GM06990 (cell line): Measurements from ENCODE around the gene CTNNA2.

Experiments used
- DNase-seq: peaks from one replicate; pipeline ENCODE4 v3.0.0-alpha.2; 2011; ENCODE audit not compliant: insufficient read length; ENCODE audit errors: extremely low read depth
- H3K27me3 ChIP-seq: replicated peaks from 2 replicates; pipeline ENCODE4 v1.6.0; 2011; ENCODE audit warnings: low read length; ENCODE audit not compliant: control insufficient read depth, insufficient read depth
- H3K36me3 ChIP-seq: 2 replicates; pipeline ENCODE4 v1.5.1; 2011; ENCODE audit warnings: low read length; ENCODE audit not compliant: control insufficient read depth, insufficient read depth
- H3K4me3 ChIP-seq: replicated peaks from 2 replicates; pipeline ENCODE4 v1.5.1; 2011; ENCODE audit warnings: low read depth, mild to moderate bottlenecking, control low read depth, low read length
- TF ChIP-seq, protein P1 (sequence below): IDR thresholded peaks from 2 replicates; pipeline ENCODE4 v1.5.1; 2011; ENCODE audit warnings: low read length, control low read depth, mild to moderate bottlenecking, inconsistent platforms; ENCODE audit not compliant: insufficient read depth, poor library complexity, severe bottlenecking

The CTNNA2 gene

DNA sequence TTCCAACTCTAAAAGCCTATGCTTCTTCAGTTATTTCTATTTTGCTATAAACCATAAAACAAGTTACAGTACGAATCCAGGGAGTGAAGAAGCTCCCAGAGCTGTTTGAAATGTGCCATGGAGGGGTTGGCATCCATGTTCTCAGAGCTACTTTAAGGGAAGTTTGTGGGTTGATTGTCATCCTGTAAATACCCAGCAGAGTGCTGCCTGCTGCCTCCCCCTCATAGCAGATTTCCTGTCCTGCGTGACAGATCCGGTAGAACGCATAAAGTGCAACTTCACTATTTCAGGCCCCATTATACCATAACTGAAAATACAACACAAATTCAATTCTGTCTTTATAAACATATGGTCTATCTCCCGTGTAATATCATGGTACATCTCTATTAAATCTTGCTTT lies 114.4 kb downstream of the CTNNA2 start:
- no peak overlapping the region for H3K4me3 ChIP-seq
- H3K27me3 ChIP-seq: no peaks in the 10 kb centered on the region
- no peaks in the 10 kb centered on the region for H3K36me3 ChIP-seq
- DNase-seq: no peak
- TF ChIP-seq, protein P1, sequence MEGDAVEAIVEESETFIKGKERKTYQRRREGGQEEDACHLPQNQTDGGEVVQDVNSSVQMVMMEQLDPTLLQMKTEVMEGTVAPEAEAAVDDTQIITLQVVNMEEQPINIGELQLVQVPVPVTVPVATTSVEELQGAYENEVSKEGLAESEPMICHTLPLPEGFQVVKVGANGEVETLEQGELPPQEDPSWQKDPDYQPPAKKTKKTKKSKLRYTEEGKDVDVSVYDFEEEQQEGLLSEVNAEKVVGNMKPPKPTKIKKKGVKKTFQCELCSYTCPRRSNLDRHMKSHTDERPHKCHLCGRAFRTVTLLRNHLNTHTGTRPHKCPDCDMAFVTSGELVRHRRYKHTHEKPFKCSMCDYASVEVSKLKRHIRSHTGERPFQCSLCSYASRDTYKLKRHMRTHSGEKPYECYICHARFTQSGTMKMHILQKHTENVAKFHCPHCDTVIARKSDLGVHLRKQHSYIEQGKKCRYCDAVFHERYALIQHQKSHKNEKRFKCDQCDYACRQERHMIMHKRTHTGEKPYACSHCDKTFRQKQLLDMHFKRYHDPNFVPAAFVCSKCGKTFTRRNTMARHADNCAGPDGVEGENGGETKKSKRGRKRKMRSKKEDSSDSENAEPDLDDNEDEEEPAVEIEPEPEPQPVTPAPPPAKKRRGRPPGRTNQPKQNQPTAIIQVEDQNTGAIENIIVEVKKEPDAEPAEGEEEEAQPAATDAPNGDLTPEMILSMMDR: no peak

DNA sequence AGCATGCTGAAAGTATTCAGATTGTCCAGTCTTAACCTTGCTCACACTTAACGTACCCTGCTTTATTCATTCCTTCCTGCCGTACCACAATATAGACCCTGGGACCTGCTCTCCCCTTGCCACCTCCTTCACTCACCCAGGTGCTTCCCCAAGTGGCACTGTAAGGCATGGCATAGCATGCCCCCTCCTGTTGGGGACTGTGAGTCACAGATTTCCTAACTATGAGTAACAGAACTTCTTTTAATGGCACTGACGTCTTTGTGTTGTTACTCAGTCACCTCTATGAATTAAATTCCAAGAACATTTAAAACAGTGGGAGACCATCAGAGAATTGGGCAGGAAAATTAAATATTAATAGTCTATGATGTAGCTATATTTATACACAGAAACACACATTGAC lies 117.2 kb downstream of the CTNNA2 start:
- TF ChIP-seq, protein P1: no peak
- no peaks in the 10 kb centered on the region for H3K36me3 ChIP-seq
- no peak overlapping the region for H3K4me3 ChIP-seq
- no peaks in the 10 kb centered on the region for H3K27me3 ChIP-seq
- no peak for DNase-seq

DNA sequence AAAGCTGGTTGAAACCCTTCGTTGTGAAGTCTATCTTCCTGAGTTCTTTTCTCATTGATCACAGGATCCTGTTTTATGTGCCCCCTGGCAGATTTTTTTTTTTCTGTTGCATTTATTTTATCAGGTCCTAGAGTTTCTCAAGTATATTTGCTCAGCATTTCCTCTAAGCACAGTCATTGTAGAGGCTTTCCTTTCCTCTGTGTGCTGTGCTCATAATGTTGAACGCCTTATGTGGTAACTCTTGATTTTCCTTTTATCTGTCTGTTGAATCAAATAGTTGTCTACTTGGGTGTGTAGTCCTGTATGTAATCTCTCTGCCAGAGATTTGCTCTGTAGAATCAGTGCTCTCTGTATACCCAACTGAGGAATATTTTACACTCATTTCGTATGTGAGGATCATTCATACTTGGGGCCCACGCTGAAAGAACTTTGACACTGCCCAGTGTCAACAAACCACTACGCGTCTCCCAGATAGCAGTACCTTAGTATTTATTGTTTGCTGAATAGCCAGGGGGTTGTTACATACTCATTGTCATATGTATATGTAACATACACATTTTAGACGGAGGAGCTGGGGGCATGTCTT lies 118.2 kb downstream of the CTNNA2 start:
- Histone ChIP-seq H3K4me3 (no peak overlapping the region), H3K36me3 (no peaks in the 10 kb centered on the region), H3K27me3 (no peaks in the 10 kb centered on the region)
- DNase-seq: no peak
- TF ChIP-seq, protein P1: no peak

DNA sequence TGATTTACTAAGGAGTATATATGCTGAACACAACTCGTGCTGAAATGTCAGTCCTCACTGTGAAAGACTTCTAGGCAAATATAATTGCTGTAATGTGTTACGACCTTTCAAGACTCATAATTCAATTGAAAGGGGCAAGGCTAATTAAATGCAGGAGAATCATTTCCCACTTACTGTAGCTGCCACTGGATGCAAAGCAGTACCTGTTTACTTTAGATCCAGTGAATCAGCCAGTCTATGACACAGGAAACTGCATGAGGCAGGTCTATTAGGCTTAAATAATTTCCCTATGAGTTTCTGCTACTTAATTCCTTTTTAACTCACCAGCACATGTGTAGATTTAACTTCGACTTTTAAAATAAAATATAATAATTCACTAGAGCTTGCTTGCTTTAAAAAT lies 125.6 kb downstream of the CTNNA2 start:
- H3K27me3 ChIP-seq: no peaks in the 10 kb centered on the region
- no peak for DNase-seq
- no peaks in the 10 kb centered on the region for H3K36me3 ChIP-seq
- no peak overlapping the region for H3K4me3 ChIP-seq
- TF ChIP-seq, protein P1: no peak

DNA sequence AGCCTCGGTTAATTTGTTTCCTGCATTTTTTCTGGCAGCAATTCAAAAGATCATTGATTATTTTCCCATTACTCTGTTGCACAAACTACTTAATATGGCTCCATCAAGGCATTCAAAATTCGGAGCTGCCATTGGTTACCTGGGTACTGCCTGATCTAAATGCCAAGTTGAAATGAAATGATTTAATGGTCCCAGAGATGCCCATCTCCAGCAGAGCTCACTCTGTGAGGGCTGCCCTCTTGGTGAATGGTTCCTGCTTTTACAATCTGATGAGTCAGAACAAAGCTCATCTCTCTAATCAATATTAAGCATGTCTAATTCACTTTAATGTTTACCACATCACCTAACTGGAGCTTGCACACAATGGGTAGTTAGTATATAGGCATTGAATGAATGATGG lies 126.1 kb downstream of the CTNNA2 start:
- TF ChIP-seq, protein P1: no peak
- Histone ChIP-seq H3K36me3 (no peaks in the 10 kb centered on the region), H3K27me3 (no peaks in the 10 kb centered on the region), H3K4me3 (no peak overlapping the region)
- DNase-seq: no peak

DNA sequence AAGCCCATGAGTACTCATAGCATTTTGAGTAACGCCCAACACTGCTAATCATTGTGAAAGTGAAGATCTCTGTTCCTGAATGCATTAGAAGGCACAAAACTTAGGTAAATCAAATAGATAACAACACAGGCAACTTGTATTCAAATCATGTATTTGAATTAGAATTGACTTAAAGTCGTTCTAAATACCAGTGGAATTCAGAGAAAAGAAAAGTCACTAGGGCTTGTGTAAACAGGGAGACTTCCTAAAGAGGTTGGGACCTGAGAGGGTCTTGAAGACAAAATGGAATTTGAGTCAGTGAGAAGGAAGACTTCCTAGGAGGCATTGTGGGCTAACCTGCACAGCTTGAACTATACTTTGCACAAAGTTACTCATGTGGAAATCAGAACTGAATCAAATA lies 127.2 kb downstream of the CTNNA2 start:
- Histone ChIP-seq H3K36me3 (no peaks in the 10 kb centered on the region), H3K27me3 (no peaks in the 10 kb centered on the region), H3K4me3 (no peak overlapping the region)
- TF ChIP-seq, protein P1: no peak
- no peak for DNase-seq
